Liver (tissue), 3 donors: ENCODE results near the gene PRND.

Experiments used
- JUND ChIP-seq, 2 donors: IDR thresholded peaks; 2 replicates each; pipeline ENCODE4 v1.6.1; 2016; ENCODE audit warnings: antibody characterized with exemption in 2 of 2
- RAD21 ChIP-seq, 2 donors: IDR thresholded peaks; 2 replicates each; pipeline ENCODE4 v1.6.1; 2016; ENCODE audit warnings: antibody characterized with exemption in 2 of 2, mild to moderate bottlenecking in 2 of 2
- TAF1 ChIP-seq: conservative IDR thresholded peaks from 2 replicates; pipeline ENCODE4 v1.6.1; 2016; ENCODE audit warnings: antibody characterized with exemption, mild to moderate bottlenecking
- YY1 ChIP-seq: IDR thresholded peaks from 2 replicates; pipeline ENCODE4 v1.6.1; 2016; ENCODE audit warnings: antibody characterized with exemption, mild to moderate bottlenecking
- TF ChIP-seq, protein P1 (sequence below): fragments of 150-350 bp; IDR thresholded peaks from 2 replicates; pipeline ENCODE4 v1.5.1; 2017; ENCODE audit warnings: improper control_type of control experiment, low read depth, low read length; ENCODE audit not compliant: missing input control
- donor health status: healthy.
- donor health status: healthy.

DNA sequence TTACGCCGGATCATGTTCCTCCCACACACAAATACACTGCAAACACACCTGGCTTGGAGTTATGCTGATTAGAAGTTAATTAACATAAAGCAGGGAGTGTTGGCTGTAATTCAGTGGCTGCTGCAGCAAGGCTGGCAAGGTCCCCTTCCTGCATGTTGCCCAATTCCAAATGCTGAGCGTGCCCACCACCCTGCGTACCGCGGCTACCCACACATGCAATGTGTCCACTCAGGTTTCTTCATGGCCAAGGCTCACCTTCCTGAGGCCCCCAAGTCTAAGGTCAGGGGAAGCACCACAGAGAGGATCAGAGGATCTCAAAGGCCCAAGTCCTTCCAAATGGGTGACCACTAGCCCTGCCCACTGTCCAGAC, 11.6 kb upstream of the PRND start:
- TF ChIP-seq YY1 (no peak), JUND (IDR thresholded peaks at IDR 0.05) (no peak), TAF1 (no peak), RAD21 (IDR thresholded peaks at IDR 0.05) (no peak)
- TF ChIP-seq, protein P1, sequence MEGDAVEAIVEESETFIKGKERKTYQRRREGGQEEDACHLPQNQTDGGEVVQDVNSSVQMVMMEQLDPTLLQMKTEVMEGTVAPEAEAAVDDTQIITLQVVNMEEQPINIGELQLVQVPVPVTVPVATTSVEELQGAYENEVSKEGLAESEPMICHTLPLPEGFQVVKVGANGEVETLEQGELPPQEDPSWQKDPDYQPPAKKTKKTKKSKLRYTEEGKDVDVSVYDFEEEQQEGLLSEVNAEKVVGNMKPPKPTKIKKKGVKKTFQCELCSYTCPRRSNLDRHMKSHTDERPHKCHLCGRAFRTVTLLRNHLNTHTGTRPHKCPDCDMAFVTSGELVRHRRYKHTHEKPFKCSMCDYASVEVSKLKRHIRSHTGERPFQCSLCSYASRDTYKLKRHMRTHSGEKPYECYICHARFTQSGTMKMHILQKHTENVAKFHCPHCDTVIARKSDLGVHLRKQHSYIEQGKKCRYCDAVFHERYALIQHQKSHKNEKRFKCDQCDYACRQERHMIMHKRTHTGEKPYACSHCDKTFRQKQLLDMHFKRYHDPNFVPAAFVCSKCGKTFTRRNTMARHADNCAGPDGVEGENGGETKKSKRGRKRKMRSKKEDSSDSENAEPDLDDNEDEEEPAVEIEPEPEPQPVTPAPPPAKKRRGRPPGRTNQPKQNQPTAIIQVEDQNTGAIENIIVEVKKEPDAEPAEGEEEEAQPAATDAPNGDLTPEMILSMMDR, result no peak
